Measurements from ENCODE around the gene SPAG17.

GRCh38 chr1:118143121-118143520 lies 41.9 kb downstream of the SPAG17 start:
- no peak for TF ChIP-seq POLR2A (IDR thresholded peaks at IDR 0.05)
- TF ChIP-seq, protein P1, sequence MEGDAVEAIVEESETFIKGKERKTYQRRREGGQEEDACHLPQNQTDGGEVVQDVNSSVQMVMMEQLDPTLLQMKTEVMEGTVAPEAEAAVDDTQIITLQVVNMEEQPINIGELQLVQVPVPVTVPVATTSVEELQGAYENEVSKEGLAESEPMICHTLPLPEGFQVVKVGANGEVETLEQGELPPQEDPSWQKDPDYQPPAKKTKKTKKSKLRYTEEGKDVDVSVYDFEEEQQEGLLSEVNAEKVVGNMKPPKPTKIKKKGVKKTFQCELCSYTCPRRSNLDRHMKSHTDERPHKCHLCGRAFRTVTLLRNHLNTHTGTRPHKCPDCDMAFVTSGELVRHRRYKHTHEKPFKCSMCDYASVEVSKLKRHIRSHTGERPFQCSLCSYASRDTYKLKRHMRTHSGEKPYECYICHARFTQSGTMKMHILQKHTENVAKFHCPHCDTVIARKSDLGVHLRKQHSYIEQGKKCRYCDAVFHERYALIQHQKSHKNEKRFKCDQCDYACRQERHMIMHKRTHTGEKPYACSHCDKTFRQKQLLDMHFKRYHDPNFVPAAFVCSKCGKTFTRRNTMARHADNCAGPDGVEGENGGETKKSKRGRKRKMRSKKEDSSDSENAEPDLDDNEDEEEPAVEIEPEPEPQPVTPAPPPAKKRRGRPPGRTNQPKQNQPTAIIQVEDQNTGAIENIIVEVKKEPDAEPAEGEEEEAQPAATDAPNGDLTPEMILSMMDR (IDR thresholded peaks at IDR 0.05) = no peak

All from Peyer's patch (tissue), 4 donors.